AG09319 (cell line): ENCODE data around the gene GOLGA7B.

ENCODE experiments used
- DNase-seq: peaks from one replicate; pipeline ENCODE4 v3.0.0-alpha.2; 2010; ENCODE audit warnings: low read depth; ENCODE audit errors: extremely low read depth
- TF ChIP-seq, protein P1 (sequence below): IDR thresholded peaks from 2 replicates; pipeline ENCODE4 v1.5.1; 2011; ENCODE audit warnings: low read depth, mild to moderate bottlenecking, inconsistent platforms, low read length, moderate library complexity

The GOLGA7B gene

DNA sequence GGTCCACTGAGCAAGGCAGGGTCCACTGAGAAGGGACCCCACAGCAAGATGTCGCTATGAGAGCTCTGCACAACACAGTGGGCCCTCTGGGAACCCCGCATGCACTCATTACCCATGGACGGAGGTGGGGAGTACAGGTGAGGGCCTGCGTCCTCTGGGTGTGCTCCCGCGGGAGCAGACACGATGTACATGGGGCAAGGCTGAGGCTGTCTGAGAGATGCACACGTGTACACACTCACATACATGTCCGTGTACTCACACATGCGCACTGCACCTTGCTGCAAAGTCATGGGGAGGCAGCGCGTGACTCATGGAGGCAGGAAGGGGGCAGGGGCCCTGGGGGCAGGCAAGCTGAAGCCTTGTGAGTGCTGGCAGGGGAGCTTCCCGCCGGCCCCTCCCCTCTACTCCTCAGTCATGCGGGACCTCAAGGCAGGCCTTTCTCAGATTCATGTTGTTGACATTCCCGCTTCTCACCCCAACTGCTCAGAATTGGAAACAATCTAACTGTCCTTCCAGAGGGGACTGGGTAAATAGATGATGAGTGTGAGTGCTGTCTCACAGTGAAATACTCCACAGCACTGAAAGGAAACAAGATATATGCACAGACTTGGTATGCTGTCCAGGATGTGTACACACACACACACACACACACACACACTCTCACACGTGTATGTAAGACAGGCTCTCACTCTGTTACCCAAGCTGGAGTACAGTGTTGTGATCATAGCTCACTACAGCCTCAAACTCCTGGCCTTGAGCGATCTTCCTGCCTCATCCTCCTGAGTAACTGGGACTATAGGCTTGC lies 40.0 kb downstream of the GOLGA7B start:
- peak; percentile 4 for DNase-seq
- TF ChIP-seq, protein P1, sequence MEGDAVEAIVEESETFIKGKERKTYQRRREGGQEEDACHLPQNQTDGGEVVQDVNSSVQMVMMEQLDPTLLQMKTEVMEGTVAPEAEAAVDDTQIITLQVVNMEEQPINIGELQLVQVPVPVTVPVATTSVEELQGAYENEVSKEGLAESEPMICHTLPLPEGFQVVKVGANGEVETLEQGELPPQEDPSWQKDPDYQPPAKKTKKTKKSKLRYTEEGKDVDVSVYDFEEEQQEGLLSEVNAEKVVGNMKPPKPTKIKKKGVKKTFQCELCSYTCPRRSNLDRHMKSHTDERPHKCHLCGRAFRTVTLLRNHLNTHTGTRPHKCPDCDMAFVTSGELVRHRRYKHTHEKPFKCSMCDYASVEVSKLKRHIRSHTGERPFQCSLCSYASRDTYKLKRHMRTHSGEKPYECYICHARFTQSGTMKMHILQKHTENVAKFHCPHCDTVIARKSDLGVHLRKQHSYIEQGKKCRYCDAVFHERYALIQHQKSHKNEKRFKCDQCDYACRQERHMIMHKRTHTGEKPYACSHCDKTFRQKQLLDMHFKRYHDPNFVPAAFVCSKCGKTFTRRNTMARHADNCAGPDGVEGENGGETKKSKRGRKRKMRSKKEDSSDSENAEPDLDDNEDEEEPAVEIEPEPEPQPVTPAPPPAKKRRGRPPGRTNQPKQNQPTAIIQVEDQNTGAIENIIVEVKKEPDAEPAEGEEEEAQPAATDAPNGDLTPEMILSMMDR: no peak

DNA sequence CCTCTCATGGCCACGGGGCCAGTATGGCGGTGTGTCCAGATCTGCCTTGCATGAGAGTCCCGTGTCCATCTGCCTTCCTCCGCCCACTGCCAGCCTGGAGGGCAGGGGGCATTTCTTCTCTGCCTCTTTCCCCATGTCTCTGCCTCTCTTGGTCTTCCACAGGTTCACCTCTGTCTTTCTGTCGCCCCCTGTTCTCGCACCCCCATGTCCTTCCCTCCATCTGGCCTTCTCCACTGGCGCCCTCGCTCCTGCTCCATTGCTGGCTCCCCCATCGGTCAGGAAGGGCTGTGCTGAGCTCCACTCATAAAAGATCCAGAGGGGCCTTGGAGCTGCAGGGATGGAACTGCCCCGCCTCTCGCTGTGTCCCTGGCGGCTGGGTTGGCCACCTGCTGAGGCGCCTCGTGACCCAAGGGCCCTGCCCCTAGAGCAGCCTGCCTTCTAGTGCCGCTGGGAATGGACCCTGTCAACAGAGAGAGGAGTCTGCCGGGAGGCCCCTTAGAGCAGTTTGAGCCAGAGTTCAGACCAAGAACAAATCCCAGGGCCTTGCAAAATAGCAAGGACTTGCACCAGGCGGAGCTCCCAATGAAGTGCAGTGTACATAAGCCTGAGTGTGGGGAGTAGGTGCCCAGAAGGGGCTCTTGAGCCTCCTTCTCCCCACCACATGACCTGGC lies 42.0 kb downstream of the GOLGA7B start:
- DNase-seq: no peak
- TF ChIP-seq, protein P1: no peak

DNA sequence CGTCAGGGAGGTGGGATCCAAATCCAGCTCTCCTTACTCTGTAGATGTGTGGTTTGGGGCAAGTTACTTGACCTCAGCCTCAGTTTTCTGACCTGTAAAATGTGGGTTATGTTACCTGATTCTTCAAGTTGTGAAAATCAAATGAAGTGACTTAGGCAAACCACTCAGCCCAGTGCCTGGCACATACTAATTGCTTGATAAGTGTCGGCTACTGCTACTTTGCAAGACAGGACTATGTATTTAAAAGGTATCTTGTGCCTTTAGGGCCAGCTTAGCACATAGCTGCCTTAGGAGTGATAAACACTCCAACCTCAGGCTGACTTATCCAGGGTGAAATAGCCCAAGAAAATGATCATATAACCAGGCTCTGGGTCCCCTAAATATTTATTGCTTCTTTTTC lies 42.9 kb downstream of the GOLGA7B start:
- TF ChIP-seq, protein P1: no peak
- no peak for DNase-seq

DNA sequence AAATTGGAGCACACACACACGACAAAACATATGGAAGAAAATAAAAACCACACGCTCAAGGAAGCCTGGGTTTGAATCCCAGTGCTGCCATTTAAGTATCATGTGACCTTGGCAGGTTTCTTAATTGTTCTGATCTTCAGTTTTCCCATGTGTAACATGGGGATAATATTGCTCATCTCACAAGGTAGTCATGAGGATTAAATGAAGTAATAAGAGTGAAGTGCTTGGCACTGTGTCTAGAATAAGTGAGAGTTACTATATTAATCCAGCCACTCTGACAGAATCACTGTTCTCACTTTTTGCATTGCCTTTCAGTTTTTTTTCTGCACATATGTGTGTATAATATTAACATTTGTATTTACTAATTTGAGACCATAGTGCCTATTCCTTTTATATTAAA lies 43.3 kb downstream of the GOLGA7B start:
- TF ChIP-seq, protein P1: no peak
- DNase-seq: no peak

DNA sequence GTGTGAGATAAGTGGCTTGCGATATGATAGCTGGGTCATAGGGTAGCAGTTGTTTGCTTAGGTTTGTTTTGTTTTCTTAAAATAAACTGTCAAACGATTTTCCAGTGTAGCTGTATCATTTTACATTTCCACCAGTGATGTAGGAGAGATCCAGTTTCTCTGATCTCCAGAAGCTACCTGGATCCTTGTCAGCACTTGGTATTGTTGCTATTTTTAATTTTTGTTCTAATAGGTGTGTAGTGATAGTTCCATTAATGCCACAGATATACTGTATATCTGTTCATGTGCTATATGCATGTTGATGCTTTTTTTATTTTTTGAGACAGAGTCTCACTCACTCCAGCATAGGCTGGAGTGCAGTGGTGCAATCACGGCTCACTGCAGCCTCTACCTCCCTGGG lies 44.4 kb downstream of the GOLGA7B start:
- TF ChIP-seq, protein P1: no peak
- DNase-seq: no peak

DNA sequence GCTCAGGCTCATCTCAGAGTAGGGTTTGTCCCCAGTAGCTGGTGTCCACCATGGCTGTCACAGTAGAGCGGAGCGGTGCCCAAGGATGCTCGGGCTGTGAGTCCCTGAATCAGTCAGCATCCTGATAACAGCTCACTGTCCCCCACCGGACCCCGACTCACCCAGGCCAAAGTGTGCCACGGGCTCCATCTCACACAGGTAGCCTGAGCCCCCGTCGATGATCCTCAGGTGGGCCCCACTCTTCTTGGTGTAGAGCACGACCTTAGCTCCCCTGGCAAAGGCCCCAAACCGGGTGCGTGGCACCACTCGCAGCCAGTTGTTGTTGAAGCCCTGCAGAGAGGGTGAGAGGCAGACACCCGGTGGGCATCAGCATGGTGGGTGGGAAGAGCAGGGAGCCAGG lies 45.4 kb downstream of the GOLGA7B start:
- TF ChIP-seq, protein P1: no peak
- DNase-seq: no peak

DNA sequence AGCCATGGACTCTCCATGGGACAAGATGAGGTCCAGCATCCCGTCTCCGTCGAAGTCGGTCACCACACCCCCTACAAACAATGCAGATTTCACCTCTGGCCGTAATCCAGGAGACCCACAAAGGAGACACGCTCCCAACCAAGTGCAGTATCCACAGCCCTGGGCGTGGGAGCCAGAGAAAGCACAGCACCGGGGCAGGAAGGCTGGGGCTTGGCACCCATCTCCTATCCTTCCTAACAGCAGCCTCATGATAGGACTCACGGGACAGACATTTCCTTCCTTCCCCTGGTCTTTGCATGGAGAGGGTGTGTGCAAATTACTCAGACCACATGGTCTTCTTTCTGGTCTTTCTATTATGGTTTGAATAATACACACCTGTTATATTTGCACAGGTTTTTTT lies 46.3 kb downstream of the GOLGA7B start:
- TF ChIP-seq, protein P1: no peak
- no peak for DNase-seq
